Trophoblast cell (in vitro differentiated cells and primary cell): ENCODE data around the gene GSAP.

ENCODE experiments used
- DNase-seq, 2 donors: peaks; one replicate each; pipeline ENCODE4 v3.0.0-alpha.2; 2016
- H2AFZ ChIP-seq: 2 replicates; pipeline ENCODE4 v1.6.1; 2013; ENCODE audit warnings: low read length, moderate library complexity, mild to moderate bottlenecking; ENCODE audit not compliant: insufficient read depth, poor library complexity
- H2AK5ac ChIP-seq: 2 replicates; pipeline ENCODE4 v1.6.1; 2013; ENCODE audit warnings: mild to moderate bottlenecking, low read length
- H2BK120ac ChIP-seq: 2 replicates; pipeline ENCODE4 v1.6.1; 2013; ENCODE audit warnings: low read length, mild to moderate bottlenecking, moderate library complexity; ENCODE audit not compliant: insufficient read depth, poor library complexity
- H2BK12ac ChIP-seq: 2 replicates; pipeline ENCODE4 v1.6.1; 2013; ENCODE audit warnings: mild to moderate bottlenecking, low read length, moderate library complexity
- H2BK5ac ChIP-seq: 2 replicates; pipeline ENCODE4 v1.6.1; 2013; ENCODE audit warnings: low read length, low read depth, moderate library complexity, mild to moderate bottlenecking; ENCODE audit not compliant: poor library complexity
- H3K14ac ChIP-seq: 2 replicates; pipeline ENCODE4 v1.6.1; 2013; ENCODE audit warnings: mild to moderate bottlenecking, low read length
- H3K18ac ChIP-seq: 2 replicates; pipeline ENCODE4 v1.6.1; 2013; ENCODE audit warnings: mild to moderate bottlenecking, low read length
- H3K23ac ChIP-seq: 2 replicates; pipeline ENCODE4 v1.6.1; 2013; ENCODE audit warnings: low read length
- H3K27ac ChIP-seq: 2 replicates; pipeline ENCODE4 v1.5.1; 2013; ENCODE audit warnings: low read depth, mild to moderate bottlenecking, inconsistent platforms, low read length, moderate library complexity
- H3K27me3 ChIP-seq: 2 replicates; pipeline ENCODE4 v1.6.1; 2013; ENCODE audit warnings: inconsistent platforms, mild to moderate bottlenecking, low read length, moderate library complexity; ENCODE audit not compliant: insufficient read depth
- H3K36me3 ChIP-seq, 2 experiments: 1 replicate in 1 of 2; 2 replicates in 1 of 2; pipeline ENCODE4 v1.6.1; 2013; ENCODE audit warnings: low read length in 2 of 2, mild to moderate bottlenecking in 2 of 2, moderate library complexity in 1 of 2; ENCODE audit not compliant: insufficient read depth in 2 of 2, control insufficient read depth in 1 of 2
- H3K4ac ChIP-seq: 2 replicates; pipeline ENCODE4 v1.6.1; 2013; ENCODE audit warnings: low read depth, mild to moderate bottlenecking, low read length, moderate library complexity
- H3K4me1 ChIP-seq, 2 experiments: 1 replicate in 1 of 2; 2 replicates in 1 of 2; pipeline ENCODE4 v1.6.1; 2013; ENCODE audit warnings: low read length in 2 of 2, mild to moderate bottlenecking in 2 of 2, moderate library complexity in 1 of 2; ENCODE audit not compliant: insufficient read depth in 2 of 2, control insufficient read depth in 1 of 2
- H3K4me2 ChIP-seq: 2 replicates; pipeline ENCODE4 v1.6.1; 2013; ENCODE audit warnings: inconsistent platforms, mild to moderate bottlenecking, low read length, moderate library complexity
- H3K4me3 ChIP-seq: 2 replicates; pipeline ENCODE4 v1.5.1; 2013; ENCODE audit warnings: mild to moderate bottlenecking, low read depth, low read length, inconsistent platforms
- H3K79me1 ChIP-seq: one replicate; pipeline ENCODE4 v1.6.1; 2013; ENCODE audit warnings: low read length
- H3K79me2 ChIP-seq: 2 replicates; pipeline ENCODE4 v1.6.1; 2013; ENCODE audit warnings: low read length, mild to moderate bottlenecking; ENCODE audit not compliant: control insufficient read depth, insufficient read depth, poor library complexity
- H3K9ac ChIP-seq: 2 replicates; pipeline ENCODE4 v1.6.1; 2013; ENCODE audit warnings: mild to moderate bottlenecking, low read length
- H3K9me3 ChIP-seq: 2 replicates; pipeline ENCODE4 v1.6.1; 2013; ENCODE audit warnings: low read depth, mild to moderate bottlenecking, control low read depth, inconsistent platforms, low read length; ENCODE audit not compliant: insufficient read depth
- H4K12ac ChIP-seq: 2 replicates; pipeline ENCODE4 v1.6.1; 2013; ENCODE audit warnings: low read depth, mild to moderate bottlenecking, low read length, moderate library complexity
- H4K8ac ChIP-seq: 2 replicates; pipeline ENCODE4 v1.6.1; 2013; ENCODE audit warnings: low read depth, mild to moderate bottlenecking, low read length, moderate library complexity
- H4K91ac ChIP-seq: one replicate; pipeline ENCODE4 v1.6.1; 2013; ENCODE audit warnings: low read depth, mild to moderate bottlenecking, low read length, moderate library complexity
- WGBS: extraction: QIAGEN DNeasy Blood & Tissue Kit; methylation state at CpG from one replicate; pipeline ENCODE4 v1.1.7; 2013; ENCODE audit warnings: missing lambda C conversion rate; ENCODE audit not compliant: insufficient read length, insufficient coverage; ENCODE audit errors: extremely low coverage; 5-methylcytosine and 5-hydroxymethylcytosine counted together

Gene GSAP

GRCh38 chr7:77351539-77352004 lies 64.6 kb downstream of the GSAP start:
- H3K23ac ChIP-seq: no peak overlapping the region
- H3K27ac ChIP-seq: no peak overlapping the region
- no peaks in the 10 kb centered on the region for H3K79me2 ChIP-seq
- no peak overlapping the region for H3K4ac ChIP-seq
- H3K14ac ChIP-seq: no peak overlapping the region
- no peak overlapping the region for H2AK5ac ChIP-seq
- no peak overlapping the region for H3K4me3 ChIP-seq
- peak overlapping the region; percentile 66 for H4K8ac ChIP-seq
- H3K9ac ChIP-seq: no peak overlapping the region
- no peak overlapping the region for H3K4me2 ChIP-seq
- no peaks in the 10 kb centered on the region for H3K79me1 ChIP-seq
- H3K36me3 ChIP-seq: no peaks in the 10 kb centered on the region
- H2BK120ac ChIP-seq: no peak overlapping the region
- no peak overlapping the region for H4K12ac ChIP-seq
- no peak for DNase-seq
- H4K91ac ChIP-seq: no peak overlapping the region
- H3K9me3 ChIP-seq: no peaks in the 10 kb centered on the region
- no peak overlapping the region for H2AFZ ChIP-seq
- H3K27me3 ChIP-seq: no peaks in the 10 kb centered on the region
- no CpG with 5 or more reads among the region's 5 CpGs for WGBS
- peaks cover 0 to 7% of the 10 kb centered on the region in 2 experiments for H3K4me1 ChIP-seq
- no peak overlapping the region for H2BK5ac ChIP-seq
- H3K18ac ChIP-seq: no peak overlapping the region
- no peak overlapping the region for H2BK12ac ChIP-seq

- no peak overlapping the region for H2BK120ac ChIP-seq
- no peak overlapping the region for H3K27ac ChIP-seq
These were observed 67.0 kb downstream of the GSAP start for GRCh38 chr7:77349141-77349540.

GRCh38 chr7:77348371-77348813 lies 67.8 kb downstream of the GSAP start:
- H3K4me1 ChIP-seq: peaks cover 0 to 7% of the 10 kb centered on the region in 2 experiments
- no peak for DNase-seq
- H4K8ac ChIP-seq: no peak overlapping the region
- no CpG with 5 or more reads among the region's 3 CpGs for WGBS
- no peak overlapping the region for H3K18ac ChIP-seq
- no peak overlapping the region for H3K4ac ChIP-seq
- no peak overlapping the region for H3K4me2 ChIP-seq
- no peaks in the 10 kb centered on the region for H3K36me3 ChIP-seq
- H2BK12ac ChIP-seq: no peak overlapping the region
- H2AFZ ChIP-seq: no peak overlapping the region
- H3K79me2 ChIP-seq: no peaks in the 10 kb centered on the region
- no peak overlapping the region for H3K4me3 ChIP-seq
- no peak overlapping the region for H3K23ac ChIP-seq
- H2BK120ac ChIP-seq: no peak overlapping the region
- H3K27me3 ChIP-seq: no peaks in the 10 kb centered on the region
- H3K9me3 ChIP-seq: no peaks in the 10 kb centered on the region
- no peak overlapping the region for H4K91ac ChIP-seq
- no peaks in the 10 kb centered on the region for H3K79me1 ChIP-seq
- no peak overlapping the region for H2AK5ac ChIP-seq
- H4K12ac ChIP-seq: no peak overlapping the region
- H3K14ac ChIP-seq: no peak overlapping the region
- no peak overlapping the region for H3K27ac ChIP-seq
- no peak overlapping the region for H3K9ac ChIP-seq
- H2BK5ac ChIP-seq: no peak overlapping the region

More at GRCh38 chr7:77349141-77349540, 67.0 kb downstream of the GSAP start:
- Histone ChIP-seq H4K91ac (no peak overlapping the region), H3K9ac (no peak overlapping the region), H3K18ac (no peak overlapping the region), H2BK12ac (no peak overlapping the region), H3K9me3 (no peaks in the 10 kb centered on the region), H3K4me2 (no peak overlapping the region), H3K23ac (no peak overlapping the region), H2AK5ac (no peak overlapping the region), H3K79me2 (no peaks in the 10 kb centered on the region), H2AFZ (no peak overlapping the region), H4K12ac (no peak overlapping the region), H3K36me3 (no peaks in the 10 kb centered on the region), H4K8ac (no peak overlapping the region), H2BK5ac (no peak overlapping the region), H3K27me3 (no peaks in the 10 kb centered on the region), H3K14ac (no peak overlapping the region), H3K4me1 (peaks cover 0 to 7% of the 10 kb centered on the region in 2 experiments), H3K4me3 (no peak overlapping the region), H3K4ac (no peak overlapping the region), H3K79me1 (no peaks in the 10 kb centered on the region)
- peak in 1 of 2 donors; percentile 70 for DNase-seq

- no peak overlapping the region for H4K12ac ChIP-seq
- no peaks in the 10 kb centered on the region for H3K79me2 ChIP-seq
- H3K27ac ChIP-seq: no peak overlapping the region
- DNase-seq: no peak
- no peak overlapping the region for H4K91ac ChIP-seq
- H2BK12ac ChIP-seq: no peak overlapping the region
- no peak overlapping the region for H3K14ac ChIP-seq
- no peak overlapping the region for H3K4ac ChIP-seq
- no peak overlapping the region for H3K4me2 ChIP-seq
- H3K36me3 ChIP-seq: no peaks in the 10 kb centered on the region
- H3K4me1 ChIP-seq: peaks cover 0 to 7% of the 10 kb centered on the region in 2 experiments
- no peak overlapping the region for H3K4me3 ChIP-seq
- H4K8ac ChIP-seq: no peak overlapping the region
- H3K9me3 ChIP-seq: no peaks in the 10 kb centered on the region
- no peaks in the 10 kb centered on the region for H3K79me1 ChIP-seq
- H3K9ac ChIP-seq: no peak overlapping the region
- no peak overlapping the region for H3K23ac ChIP-seq
- no CpG with 5 or more reads among the region's 3 CpGs for WGBS
- H2BK120ac ChIP-seq: no peak overlapping the region
- H2BK5ac ChIP-seq: no peak overlapping the region
- no peaks in the 10 kb centered on the region for H3K27me3 ChIP-seq
- no peak overlapping the region for H3K18ac ChIP-seq
- H2AK5ac ChIP-seq: no peak overlapping the region
- no peak overlapping the region for H2AFZ ChIP-seq
These were observed 69.7 kb downstream of the GSAP start for GRCh38 chr7:77346441-77346840.
